Neuronal stem cell (in vitro differentiated cells): ENCODE measurements around the gene NDUFB7. TPM values are rescaled to one million over a fixed set of nuclear protein-coding genes. Genes with fewer than 3 reads are reported as not detected.

Source experiments
- DNase-seq: peaks from one replicate; pipeline ENCODE4 v3.0.0-alpha.2; 2013; ENCODE audit warnings: low spot score
- H2AFZ ChIP-seq: one replicate; pipeline ENCODE4 v1.6.1; 2013; ENCODE audit warnings: mild to moderate bottlenecking, low read length, inconsistent platforms
- H2AK5ac ChIP-seq: 2 replicates; pipeline ENCODE4 v1.6.1; 2013; ENCODE audit warnings: low read depth, mild to moderate bottlenecking, inconsistent platforms, low read length, moderate library complexity, mixed read lengths
- H2BK120ac ChIP-seq: 2 replicates; pipeline ENCODE4 v1.6.1; 2013; ENCODE audit warnings: low read depth, mild to moderate bottlenecking, inconsistent platforms, low read length, moderate library complexity, mixed read lengths
- H2BK12ac ChIP-seq: one replicate; pipeline ENCODE4 v1.6.1; 2013; ENCODE audit warnings: low read length, inconsistent platforms
- H2BK15ac ChIP-seq: 2 replicates; pipeline ENCODE4 v1.6.1; 2013; ENCODE audit warnings: mild to moderate bottlenecking, low read length, inconsistent platforms, mixed read lengths
- H2BK5ac ChIP-seq: one replicate; pipeline ENCODE4 v1.6.1; 2013; ENCODE audit warnings: inconsistent platforms, mild to moderate bottlenecking, low read length, moderate library complexity
- H3K14ac ChIP-seq: one replicate; pipeline ENCODE4 v1.6.1; 2013; ENCODE audit warnings: low read length, inconsistent platforms
- H3K18ac ChIP-seq: 2 replicates; pipeline ENCODE4 v1.6.1; 2013; ENCODE audit warnings: low read length, inconsistent platforms
- H3K23ac ChIP-seq: 2 replicates; pipeline ENCODE4 v1.6.1; 2013; ENCODE audit warnings: low read depth, mild to moderate bottlenecking, mixed read lengths, low read length, inconsistent platforms; ENCODE audit not compliant: poor library complexity
- H3K27ac ChIP-seq: replicated peaks from 3 replicates; pipeline ENCODE4 v1.5.1; 2013; ENCODE audit warnings: low read length, inconsistent platforms
- H3K27me3 ChIP-seq, 3 experiments: 2 replicates each; pipeline ENCODE4 v1.6.1; 2013; ENCODE audit warnings: low read length in 3 of 3, mild to moderate bottlenecking in 2 of 3, inconsistent platforms in 1 of 3, low read depth in 1 of 3, mixed read lengths in 1 of 3, moderate library complexity in 1 of 3; ENCODE audit not compliant: control insufficient read depth in 3 of 3, insufficient read depth in 3 of 3
- H3K36me3 ChIP-seq, 2 donors: replicated peaks in 1 of 2; 2 replicates each; pipeline ENCODE4 v1.6.1; 2013; ENCODE audit warnings: low read length in 2 of 2; ENCODE audit not compliant: control insufficient read depth in 2 of 2, insufficient read depth in 2 of 2
- H3K4ac ChIP-seq: 2 replicates; pipeline ENCODE4 v1.6.1; 2013; ENCODE audit warnings: inconsistent platforms, mild to moderate bottlenecking, low read length, moderate library complexity
- H3K4me1 ChIP-seq, 2 donors: 1 replicate in 1 of 2; 2 replicates in 1 of 2; pipeline ENCODE4 v1.6.1; 2013; ENCODE audit warnings: low read length in 2 of 2, low read depth in 1 of 2; ENCODE audit not compliant: control insufficient read depth in 2 of 2, insufficient read depth in 1 of 2
- H3K4me2 ChIP-seq: one replicate; pipeline ENCODE4 v1.6.1; 2013; ENCODE audit warnings: mild to moderate bottlenecking, low read length, inconsistent platforms; ENCODE audit not compliant: insufficient read depth, poor library complexity, severe bottlenecking
- H3K4me3 ChIP-seq, 2 donors: 2 replicates each; pipeline ENCODE4 v1.5.1; 2013; ENCODE audit warnings: low read length in 2 of 2, mild to moderate bottlenecking in 2 of 2, inconsistent platforms in 1 of 2, moderate library complexity in 1 of 2
- H3K79me1 ChIP-seq: one replicate; pipeline ENCODE4 v1.6.1; 2013; ENCODE audit warnings: low read depth, mild to moderate bottlenecking, inconsistent platforms, low read length, moderate library complexity
- H3K9ac ChIP-seq: one replicate; pipeline ENCODE4 v1.6.1; 2013; ENCODE audit warnings: mild to moderate bottlenecking, low read depth, low read length, inconsistent platforms; ENCODE audit not compliant: poor library complexity
- H3K9me3 ChIP-seq, 2 donors: replicated peaks in 1 of 2; 2 replicates each; pipeline versions ENCODE3 to v1.6.1; 2013; ENCODE audit warnings: low read length in 2 of 2, mild to moderate bottlenecking in 2 of 2, inconsistent platforms in 1 of 2, low read depth in 1 of 2, mixed read lengths in 1 of 2, moderate library complexity in 1 of 2; ENCODE audit not compliant: control insufficient read depth in 2 of 2, insufficient read depth in 1 of 2
- H4K8ac ChIP-seq: one replicate; pipeline ENCODE4 v1.6.1; 2013; ENCODE audit warnings: low read depth, mild to moderate bottlenecking, inconsistent platforms, low read length, moderate library complexity
- H4K91ac ChIP-seq: one replicate; pipeline ENCODE4 v1.6.1; 2013; ENCODE audit warnings: low read length, low read depth, mild to moderate bottlenecking, inconsistent platforms; ENCODE audit not compliant: poor library complexity
- WGBS, 2 donors: extraction: QIAGEN DNeasy Blood & Tissue Kit; methylation state at CpG; one replicate each; pipeline ENCODE4 v1.1.7; 2013; ENCODE audit warnings: missing lambda C conversion rate in 2 of 2, mixed read lengths in 1 of 2; ENCODE audit not compliant: insufficient read length in 2 of 2, insufficient replicate concordance in 1 of 2; ENCODE audit errors: extremely low coverage in 2 of 2; 5-methylcytosine and 5-hydroxymethylcytosine counted together
- polyA plus RNA-seq, 2 experiments: library from polyadenylated mRNA; stranded (reverse); fragments of 200-250 nt; gene quantifications; one replicate each; pipeline ENCODE4 v1.2.3, GENCODE V29; 2013

The NDUFB7 gene
- polyA plus RNA-seq (2013, experiment 1 of 2) = 181 TPM
- polyA plus RNA-seq (2013, experiment 2 of 2) = 175 TPM

DNA sequence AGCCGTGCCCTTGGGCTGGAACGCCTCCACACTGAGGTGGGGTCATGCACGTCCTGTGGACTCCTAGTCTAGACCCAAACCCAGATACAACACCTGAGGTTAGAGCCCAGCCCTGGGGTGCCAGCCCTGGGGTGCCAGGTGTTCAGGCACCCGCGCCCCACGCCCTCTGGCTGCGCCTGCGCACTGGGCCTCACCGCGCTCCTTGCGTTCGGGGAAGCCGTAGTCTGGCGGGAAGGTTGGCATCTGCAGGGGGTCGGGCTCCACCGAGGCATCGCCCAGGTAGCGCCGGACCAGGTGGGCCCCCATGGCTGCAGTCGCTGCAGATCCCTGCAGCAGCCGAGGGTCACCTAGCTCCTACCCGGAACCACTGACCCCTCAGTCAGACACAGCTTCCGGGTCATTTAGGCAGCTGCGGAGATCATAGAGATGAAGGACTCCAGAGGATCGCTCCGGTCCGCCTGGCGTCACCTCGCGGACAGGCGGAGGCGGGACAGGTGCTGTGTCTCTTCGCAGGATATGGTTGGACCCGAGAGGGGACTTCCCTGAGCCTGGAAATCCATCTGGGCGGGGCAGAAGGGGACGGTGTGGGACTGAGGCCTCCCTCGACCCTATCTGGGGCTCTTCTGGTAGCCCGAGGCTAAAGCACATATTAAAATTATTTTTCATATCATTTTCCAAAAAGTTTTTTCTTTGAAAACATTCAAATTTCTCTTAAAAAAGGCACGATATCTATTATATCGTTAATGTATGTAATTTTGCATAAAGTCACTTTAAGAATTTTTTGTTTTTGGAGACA is at the start of gene NDUFB7:
Gene NDUFB7, minus strand, starts transcription at position 372 of the 796 bp plus-strand sequence. Its CDS starts 66 bp downstream, at position 306.
- peaks cover 7 to 26% of the 10 kb centered on the region in 2 donors for H3K36me3 ChIP-seq
- H3K4me1 ChIP-seq = peaks cover 5 to 7% of the 10 kb centered on the region in 2 donors
- peak within 1 kb of the TSS; percentile 86 for H4K8ac ChIP-seq
- H3K14ac ChIP-seq = peak within 1 kb of the TSS; percentile 84
- peak within 1 kb of the TSS; percentile 67 for H3K4ac ChIP-seq
- peak within 1 kb of the TSS; percentile 100 for H3K9ac ChIP-seq
- H2BK15ac ChIP-seq = no peak within 1 kb of the TSS
- H3K27me3 ChIP-seq = peaks cover 0 to 1% (median 0%) of the 10 kb centered on the region in 3 experiments
- WGBS, 2 donors = no CpG with 5 or more reads among the region's 40 CpGs
- peak within 1 kb of the TSS; percentile 98 for H2AFZ ChIP-seq
- H4K91ac ChIP-seq = no peak within 1 kb of the TSS
- peaks cover 0 to 2% of the 10 kb centered on the region in 2 donors for H3K9me3 ChIP-seq
- peak within 1 kb of the TSS; percentile 94 for H3K4me2 ChIP-seq
- peak within 1 kb of the TSS; percentile 99 for H3K18ac ChIP-seq
- DNase-seq = peak; percentile 82
- peak within 1 kb of the TSS; percentile 99 for H2BK120ac ChIP-seq
- H2BK12ac ChIP-seq = no peak within 1 kb of the TSS
- peak within 1 kb of the TSS; percentile 97 for H2BK5ac ChIP-seq
- peak within 1 kb of the TSS; percentile 99 for H3K23ac ChIP-seq
- peak within 1 kb of the TSS; percentile 94 for H2AK5ac ChIP-seq
- H3K27ac ChIP-seq = peak within 1 kb of the TSS; percentile 43
- peaks cover 15% of the 10 kb centered on the region for H3K79me1 ChIP-seq
- peak within 1 kb of the TSS; percentile 97 to 100 for H3K4me3 ChIP-seq

DNA sequence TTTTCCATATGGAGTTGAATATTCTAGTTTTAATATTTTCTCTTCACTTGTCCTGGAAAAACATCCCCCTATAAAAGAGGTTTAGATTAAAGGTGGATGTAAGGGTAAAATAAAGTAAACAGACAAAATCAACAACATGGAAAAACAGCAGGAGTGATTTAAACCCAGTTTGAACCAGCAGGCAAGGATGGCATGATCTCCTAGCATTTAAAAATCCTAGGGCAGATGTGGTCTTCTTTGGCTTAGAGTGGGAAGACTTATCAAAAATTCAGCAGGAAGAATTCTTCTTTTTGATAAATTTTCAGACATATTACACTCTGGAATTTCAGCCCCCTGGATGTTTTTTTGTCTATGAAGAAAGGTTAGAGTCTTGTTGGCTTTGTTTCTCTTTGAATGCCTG is 47.5 kb upstream of the NDUFB7 start:
- no peak for DNase-seq
- H2BK12ac ChIP-seq = no peak overlapping the region

DNA sequence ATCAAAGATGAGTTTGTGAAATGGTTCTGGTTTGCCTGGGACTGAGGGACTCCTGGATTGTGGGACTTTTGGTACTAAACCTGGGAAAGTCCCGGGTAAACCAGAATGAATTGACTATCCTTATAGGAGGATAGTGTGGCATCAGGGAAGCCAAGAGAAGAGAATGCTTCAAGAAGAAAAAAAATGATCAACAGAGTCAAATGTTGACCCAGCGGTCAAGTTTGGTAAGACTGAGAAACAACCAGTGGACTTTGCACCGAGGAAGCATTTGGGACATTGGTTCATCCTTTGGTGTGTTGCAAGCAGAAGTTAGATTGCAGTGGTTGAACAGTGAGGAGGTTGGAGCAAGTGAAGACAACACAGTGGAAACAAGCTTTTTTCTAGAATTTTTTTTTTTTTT is 44.5 kb upstream of the NDUFB7 start:
- Histone ChIP-seq H3K4me3 (no peak overlapping the region), H3K9ac (no peak overlapping the region), H3K4me1 (no peaks in the 10 kb centered on the region), H3K79me1 (no peaks in the 10 kb centered on the region), H3K4ac (no peak overlapping the region), H2BK5ac (no peak overlapping the region), H3K14ac (no peak overlapping the region), H4K8ac (no peak overlapping the region), H3K27me3 (no peaks in the 10 kb centered on the region), H3K18ac (no peak overlapping the region), H2BK12ac (no peak overlapping the region), H2BK120ac (no peak overlapping the region), H3K9me3 (peaks cover 9 to 14% of the 10 kb centered on the region in 2 donors), H3K23ac (no peak overlapping the region), H2AFZ (no peak overlapping the region), H2BK15ac (no peak overlapping the region), H3K4me2 (no peak overlapping the region), H2AK5ac (no peak overlapping the region), H3K36me3 (no peaks in the 10 kb centered on the region), H3K27ac (no peak overlapping the region), H4K91ac (no peak overlapping the region)
- WGBS, 2 donors = no CpG with 5 or more reads among the region's 3 CpGs
- no peak for DNase-seq

More for the DNA sequence above, 47.5 kb upstream of the NDUFB7 start:
- peaks cover 9 to 11% of the 10 kb centered on the region in 2 donors for H3K9me3 ChIP-seq
- no peak overlapping the region for H4K91ac ChIP-seq
- no peak overlapping the region for H3K23ac ChIP-seq
- H2BK15ac ChIP-seq = no peak overlapping the region
- H2AFZ ChIP-seq = no peak overlapping the region
- H3K36me3 ChIP-seq = no peaks in the 10 kb centered on the region
- no peak overlapping the region for H2BK120ac ChIP-seq
- no peak overlapping the region for H3K4ac ChIP-seq
- no peaks in the 10 kb centered on the region for H3K27me3 ChIP-seq
- no peak overlapping the region for H2BK5ac ChIP-seq
- no peak overlapping the region for H3K9ac ChIP-seq
- no peak overlapping the region for H3K4me3 ChIP-seq
- H3K4me1 ChIP-seq = no peaks in the 10 kb centered on the region
- H3K79me1 ChIP-seq = no peaks in the 10 kb centered on the region
- H3K18ac ChIP-seq = no peak overlapping the region
- H4K8ac ChIP-seq = no peak overlapping the region
- no peak overlapping the region for H3K27ac ChIP-seq
- no peak overlapping the region for H3K14ac ChIP-seq
- no peak overlapping the region for H3K4me2 ChIP-seq
- no peak overlapping the region for H2AK5ac ChIP-seq

DNA sequence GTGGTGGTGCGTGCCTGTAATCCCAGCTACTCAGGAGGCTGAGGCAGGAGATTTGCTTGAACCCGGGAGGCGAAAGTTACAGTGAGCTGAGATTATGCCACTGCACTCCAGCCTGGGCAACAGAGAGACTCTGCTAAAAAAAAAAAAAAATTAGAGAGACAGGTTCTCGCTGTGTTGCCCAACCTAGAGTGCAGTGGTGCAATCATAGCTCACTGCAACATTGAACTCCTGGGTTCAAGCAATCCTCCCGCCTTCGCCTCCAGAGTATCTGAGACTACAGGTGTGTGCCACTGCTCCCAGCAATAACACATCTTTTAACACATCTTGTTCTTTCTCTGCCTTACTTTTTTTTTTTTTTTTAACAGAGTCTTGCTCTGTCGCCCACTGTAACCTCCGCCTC is 43.8 kb upstream of the NDUFB7 start:
- H3K4ac ChIP-seq = no peak overlapping the region
- no peak overlapping the region for H2BK12ac ChIP-seq
- H3K9ac ChIP-seq = no peak overlapping the region
- WGBS, 2 donors = no CpG with 5 or more reads among the region's 8 CpGs
- peaks cover 9 to 14% of the 10 kb centered on the region in 2 donors for H3K9me3 ChIP-seq
- no peak overlapping the region for H2BK5ac ChIP-seq
- no peak overlapping the region for H3K27ac ChIP-seq
- no peaks in the 10 kb centered on the region for H3K36me3 ChIP-seq
- H2BK120ac ChIP-seq = no peak overlapping the region
- H3K27me3 ChIP-seq = no peaks in the 10 kb centered on the region
- H3K79me1 ChIP-seq = no peaks in the 10 kb centered on the region
- H3K4me2 ChIP-seq = no peak overlapping the region
- no peak overlapping the region for H4K8ac ChIP-seq
- no peak overlapping the region for H2BK15ac ChIP-seq
- no peak overlapping the region for H3K4me3 ChIP-seq
- no peak overlapping the region for H4K91ac ChIP-seq
- no peak overlapping the region for H3K23ac ChIP-seq
- H2AK5ac ChIP-seq = no peak overlapping the region
- H3K18ac ChIP-seq = no peak overlapping the region
- H3K4me1 ChIP-seq = no peaks in the 10 kb centered on the region
- no peak overlapping the region for H2AFZ ChIP-seq
- no peak overlapping the region for H3K14ac ChIP-seq
- DNase-seq = no peak
